Mesothelial cell of epicardium (in vitro differentiated cells): Measurements from ENCODE around the gene UBR4. TPM values are rescaled to one million over a fixed set of nuclear protein-coding genes. Genes with fewer than 3 reads are reported as not detected.
"Not testable (repeated sequence)": the region's sequence is repeated elsewhere in the genome, so short reads cannot be mapped to it uniquely, and the experiment has no call there.

Experiments
- DNase-seq, 2 experiments: peaks; one replicate each; pipeline ENCODE4 v3.0.0; 2021; ENCODE audit warnings: low spot score in 2 of 2; ENCODE audit not compliant: unreplicated experiment in 2 of 2
- H3K27ac Mint-ChIP-seq: 2 replicates; pipeline ENCODE4 v1.8.0; 2021; ENCODE audit warnings: mixed read lengths
- H3K27me3 Mint-ChIP-seq: 2 replicates; pipeline ENCODE4 v1.8.0; 2021; ENCODE audit warnings: low read depth, mixed read lengths
- H3K36me3 Mint-ChIP-seq: 2 replicates; pipeline ENCODE4 v1.8.0; 2021; ENCODE audit warnings: mixed read lengths
- H3K4me1 Mint-ChIP-seq: 2 replicates; pipeline ENCODE4 v1.8.0; 2021; ENCODE audit warnings: mixed read lengths
- H3K4me3 Mint-ChIP-seq: 2 replicates; pipeline ENCODE4 v1.8.0; 2021; ENCODE audit warnings: mild to moderate bottlenecking, moderate library complexity, mixed read lengths
- H3K9me3 Mint-ChIP-seq: 2 replicates; pipeline ENCODE4 v1.8.0; 2021; ENCODE audit warnings: mixed read lengths
- total RNA-seq: library from RNA; stranded (reverse); gene quantifications from 3 replicates; pipeline ENCODE4 v1.2.1, GENCODE V29; 2021
- TF ChIP-seq, protein P1 (sequence below): fragments of 200-600 bp; sonication (generic); IDR thresholded peaks from one replicate; pipeline ENCODE4 v1.5.0; 2021; ENCODE audit warnings: antibody characterized with exemption; ENCODE audit not compliant: unreplicated experiment

Gene UBR4
- total RNA-seq, 1 donor from 2014 or later, result 222 TPM

DNA sequence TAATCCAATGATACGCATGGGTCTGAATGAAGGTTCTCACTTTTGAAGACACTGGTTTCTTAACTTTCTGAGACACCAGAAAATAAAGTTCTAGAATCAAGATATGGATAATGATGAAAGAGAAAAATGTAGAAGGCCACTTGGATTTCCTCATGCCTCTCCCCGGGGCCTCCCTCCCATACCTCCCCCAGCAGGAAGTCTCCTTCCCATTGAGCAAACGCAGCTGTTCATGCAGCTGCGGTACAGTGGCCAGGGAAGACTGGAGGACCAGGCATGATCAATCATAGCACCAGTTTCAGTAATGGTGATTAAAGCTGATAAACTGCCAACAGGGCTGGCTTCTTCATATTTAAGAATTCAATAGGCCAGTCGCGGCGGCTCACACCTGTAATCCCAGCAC is 10.9 kb upstream of the UBR4 start:
- TF ChIP-seq, protein P1, sequence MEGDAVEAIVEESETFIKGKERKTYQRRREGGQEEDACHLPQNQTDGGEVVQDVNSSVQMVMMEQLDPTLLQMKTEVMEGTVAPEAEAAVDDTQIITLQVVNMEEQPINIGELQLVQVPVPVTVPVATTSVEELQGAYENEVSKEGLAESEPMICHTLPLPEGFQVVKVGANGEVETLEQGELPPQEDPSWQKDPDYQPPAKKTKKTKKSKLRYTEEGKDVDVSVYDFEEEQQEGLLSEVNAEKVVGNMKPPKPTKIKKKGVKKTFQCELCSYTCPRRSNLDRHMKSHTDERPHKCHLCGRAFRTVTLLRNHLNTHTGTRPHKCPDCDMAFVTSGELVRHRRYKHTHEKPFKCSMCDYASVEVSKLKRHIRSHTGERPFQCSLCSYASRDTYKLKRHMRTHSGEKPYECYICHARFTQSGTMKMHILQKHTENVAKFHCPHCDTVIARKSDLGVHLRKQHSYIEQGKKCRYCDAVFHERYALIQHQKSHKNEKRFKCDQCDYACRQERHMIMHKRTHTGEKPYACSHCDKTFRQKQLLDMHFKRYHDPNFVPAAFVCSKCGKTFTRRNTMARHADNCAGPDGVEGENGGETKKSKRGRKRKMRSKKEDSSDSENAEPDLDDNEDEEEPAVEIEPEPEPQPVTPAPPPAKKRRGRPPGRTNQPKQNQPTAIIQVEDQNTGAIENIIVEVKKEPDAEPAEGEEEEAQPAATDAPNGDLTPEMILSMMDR, result no peak
- Mint-ChIP-seq H3K4me1 (no peaks in the 10 kb centered on the region), H3K9me3 (no peaks in the 10 kb centered on the region), H3K27ac (no peak overlapping the region), H3K27me3 (no peaks in the 10 kb centered on the region), H3K4me3 (no peak overlapping the region), H3K36me3 (peaks cover 48% of the 10 kb centered on the region)
- DNase-seq, result no peak

DNA sequence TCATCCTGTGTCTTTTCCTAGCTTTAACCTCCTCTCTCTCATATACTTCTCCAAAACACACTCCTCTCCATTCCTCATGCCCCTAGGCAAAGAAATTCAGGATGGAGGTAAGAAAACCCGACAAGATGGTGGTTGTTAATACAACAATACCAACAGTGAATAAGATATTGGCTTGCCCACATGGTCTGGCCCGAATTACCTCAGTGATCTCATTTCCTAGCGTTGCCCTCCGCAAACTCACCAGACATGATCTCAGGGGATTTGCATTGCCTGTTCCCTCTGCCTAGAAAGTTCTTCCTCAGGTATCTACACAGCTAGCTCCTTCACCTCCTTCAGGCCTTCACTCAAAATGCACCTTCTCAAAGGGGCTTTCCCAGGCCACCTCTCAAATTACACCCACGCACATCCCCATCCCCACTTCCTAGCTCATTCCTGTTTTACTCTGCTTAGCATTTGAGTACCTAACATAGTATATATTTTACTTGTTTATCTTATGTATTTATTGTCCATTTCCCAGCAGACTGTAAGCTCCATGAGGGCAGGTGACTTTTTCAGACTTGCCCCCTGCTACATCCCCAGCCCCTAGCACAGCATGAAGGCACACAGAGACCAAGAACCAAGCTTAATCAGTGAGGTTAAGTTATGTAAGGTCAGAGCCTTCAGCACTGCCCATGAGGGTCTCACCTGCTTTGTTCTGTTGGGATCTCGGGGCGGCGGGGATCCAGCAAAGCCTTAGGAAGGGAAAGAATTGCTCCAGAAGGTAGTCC is 10.2 kb upstream of the UBR4 start:
- Mint-ChIP-seq H3K36me3 (peaks cover 45% of the 10 kb centered on the region), H3K27ac (peak overlapping the region; percentile 14), H3K27me3 (no peaks in the 10 kb centered on the region), H3K4me3 (no peak overlapping the region), H3K4me1 (no peaks in the 10 kb centered on the region), H3K9me3 (no peaks in the 10 kb centered on the region)
- no peak for DNase-seq
- TF ChIP-seq, protein P1, result no peak

DNA sequence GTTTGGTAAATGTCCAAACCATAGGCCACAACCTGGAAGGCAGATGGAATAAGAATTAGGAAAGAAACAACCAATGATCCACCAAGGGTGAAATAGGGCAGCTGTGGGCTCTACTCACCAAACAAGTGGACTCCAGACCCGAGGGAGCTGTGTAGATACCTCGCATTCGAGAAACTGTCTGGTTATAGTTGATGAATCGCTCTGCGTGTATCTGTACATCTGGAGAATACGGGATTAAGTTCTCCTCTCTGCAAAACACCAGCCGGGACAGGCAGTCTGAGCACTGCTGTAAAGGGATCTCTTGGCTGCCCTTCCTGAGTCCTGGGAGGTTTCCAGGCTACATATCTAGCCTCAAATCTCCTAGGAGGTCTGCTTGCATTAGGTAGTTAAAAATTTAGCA is 9.4 kb upstream of the UBR4 start:
- no peak for DNase-seq
- Mint-ChIP-seq H3K4me1 (no peaks in the 10 kb centered on the region), H3K27ac (no peak overlapping the region), H3K4me3 (no peak overlapping the region), H3K27me3 (no peaks in the 10 kb centered on the region), H3K36me3 (peaks cover 41% of the 10 kb centered on the region), H3K9me3 (no peaks in the 10 kb centered on the region)
- TF ChIP-seq, protein P1, result no peak

DNA sequence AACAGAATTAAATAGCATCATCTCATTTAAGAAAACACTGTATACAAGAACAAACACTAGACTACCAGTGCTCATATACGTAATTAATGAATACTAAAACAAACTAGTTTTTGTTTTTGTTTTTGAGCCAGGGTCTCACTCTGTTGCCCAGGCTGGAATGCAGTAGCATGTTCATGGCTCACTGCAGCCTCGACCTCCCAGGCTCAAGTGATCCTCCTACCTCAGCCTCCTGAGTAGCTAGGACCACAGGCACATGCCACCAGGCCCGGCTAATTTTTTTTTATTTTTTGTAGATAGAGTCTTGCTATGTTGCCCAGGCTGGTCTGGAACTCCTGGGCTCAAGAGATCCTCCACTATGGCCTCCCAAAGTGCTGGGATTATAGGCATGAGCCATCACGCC is 6.5 kb upstream of the UBR4 start:
- H3K27me3 Mint-ChIP-seq, H3K4me3 Mint-ChIP-seq, H3K27ac Mint-ChIP-seq, H3K9me3 Mint-ChIP-seq, DNase-seq: not testable (repeated sequence)
- Mint-ChIP-seq H3K36me3 (peaks cover 30% of the 10 kb centered on the region), H3K4me1 (peaks cover 13% of the 10 kb centered on the region)

DNA sequence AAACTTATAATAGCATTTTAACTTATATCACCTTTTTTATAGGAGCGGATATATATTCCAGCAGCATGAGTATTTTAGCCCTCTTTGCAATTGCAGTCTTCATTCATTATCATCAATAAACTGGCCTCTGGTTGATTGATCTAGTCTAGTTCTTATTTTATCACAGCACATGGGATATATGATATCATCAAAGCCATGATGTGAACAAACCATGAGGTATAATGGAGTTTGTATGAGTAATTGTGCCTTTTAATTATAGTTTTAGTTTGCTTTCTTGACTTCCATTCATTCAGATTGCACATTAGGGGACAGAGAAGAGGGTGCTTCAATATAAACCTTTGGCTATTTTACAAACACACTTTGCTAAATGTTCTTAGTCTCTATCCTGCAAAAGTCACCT is 3.5 kb upstream of the UBR4 start:
- Mint-ChIP-seq H3K27me3 (no peaks in the 10 kb centered on the region), H3K36me3 (peaks cover 12% of the 10 kb centered on the region), H3K9me3 (no peaks in the 10 kb centered on the region), H3K4me3 (no peak overlapping the region), H3K27ac (no peak overlapping the region), H3K4me1 (peaks cover 34% of the 10 kb centered on the region)
- TF ChIP-seq, protein P1, result no peak
- DNase-seq, result no peak

DNA sequence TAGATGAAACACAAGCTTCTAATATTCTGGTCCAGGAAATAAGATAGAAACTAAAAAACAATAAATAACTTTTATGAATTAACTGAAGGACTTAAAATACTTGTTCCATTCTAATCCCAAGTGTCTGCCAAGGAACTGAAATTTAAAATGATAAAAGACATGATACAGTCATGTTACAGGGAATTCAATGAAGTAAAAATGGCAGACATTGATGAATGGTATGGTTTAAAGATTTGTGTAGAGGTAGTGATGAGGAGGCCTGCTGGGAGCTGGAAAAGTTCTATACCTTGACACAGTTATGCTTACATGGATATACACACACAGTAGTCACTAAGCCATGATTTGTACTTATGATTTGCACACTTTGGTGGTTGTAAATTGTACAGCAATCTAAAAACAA is 2.1 kb upstream of the UBR4 start:
- H3K4me3 Mint-ChIP-seq, result no peak overlapping the region

More for the DNA sequence above, 2.1 kb upstream of the UBR4 start:
- Mint-ChIP-seq H3K4me1 (peaks cover 43% of the 10 kb centered on the region), H3K27ac (peak overlapping the region; percentile 3), H3K36me3 (peaks cover 7% of the 10 kb centered on the region), H3K9me3 (no peaks in the 10 kb centered on the region), H3K27me3 (no peaks in the 10 kb centered on the region)
- TF ChIP-seq, protein P1, result no peak
- no peak for DNase-seq
